ENCODE measurements around the gene UPK3BL1. TPM values are rescaled to one million over a fixed set of nuclear protein-coding genes. Genes with fewer than 3 reads are reported as not detected.
A peak's percentile ranks its signal among the peaks of the same experiment; 100 is the strongest.
"Not testable (repeated sequence)": the region's sequence is repeated elsewhere in the genome, so short reads cannot be mapped to it uniquely, and the experiment has no call there.

Gene UPK3BL1
- total RNA-seq, 1 experiment from 2014 or later: 20.9 TPM

- not testable (repeated sequence) for DNase-seq (ENCODE audit: low read depth)
Measured at GRCh38 chr7:102627271-102627904, 15.2 kb downstream of the UPK3BL1 start.

GRCh38 chr7:102618122-102618521, 24.5 kb downstream of the UPK3BL1 start:
- peak; percentile 2 for DNase-seq (ENCODE audit: low read depth)

- peak; percentile 44 for DNase-seq (ENCODE audit: low read depth)
Measured at GRCh38 chr7:102616507-102617125, 26.0 kb downstream of the UPK3BL1 start, which contains the start of gene RASA4. Gene RASA4 (minus strand): TSS chr7:102616756. CDS start chr7:102616689, 67 bp downstream.

GRCh38 chr7:102615930-102616329, 26.7 kb downstream of the UPK3BL1 start:
- not testable (repeated sequence) for DNase-seq (ENCODE audit: low read depth)

- not testable (repeated sequence) for DNase-seq (ENCODE audit: low read depth)
Measured at GRCh38 chr7:102614873-102615272, 27.7 kb downstream of the UPK3BL1 start.

- DNase-seq (ENCODE audit: low read depth): not testable (repeated sequence)
Measured at GRCh38 chr7:102614346-102614697, 28.3 kb downstream of the UPK3BL1 start.

- not testable (repeated sequence) for DNase-seq (ENCODE audit: low read depth)
Measured at GRCh38 chr7:102613575-102614345, 28.8 kb downstream of the UPK3BL1 start.

- peak; percentile 53 for DNase-seq (ENCODE audit: low read depth)
Measured at GRCh38 chr7:102611675-102612325, 30.8 kb downstream of the UPK3BL1 start.

- not testable (repeated sequence) for DNase-seq (ENCODE audit: low read depth)
Measured at GRCh38 chr7:102611013-102611674, 31.4 kb downstream of the UPK3BL1 start.

- not testable (repeated sequence) for DNase-seq (ENCODE audit: low read depth)
Measured at GRCh38 chr7:102610441-102610840, 32.1 kb downstream of the UPK3BL1 start.

- DNase-seq (ENCODE audit: low read depth): not testable (repeated sequence)
Measured at GRCh38 chr7:102609734-102610133, 32.9 kb downstream of the UPK3BL1 start.

- not testable (repeated sequence) for DNase-seq (ENCODE audit: low read depth)
Measured at GRCh38 chr7:102606848-102607247, 35.7 kb downstream of the UPK3BL1 start.

- not testable (repeated sequence) for DNase-seq (ENCODE audit: low read depth)
Measured at GRCh38 chr7:102604431-102605145, 38.0 kb downstream of the UPK3BL1 start.

- DNase-seq (ENCODE audit: low read depth): not testable (repeated sequence)
Measured at GRCh38 chr7:102602317-102602716, 40.3 kb downstream of the UPK3BL1 start.

- DNase-seq (ENCODE audit: low read depth): not testable (repeated sequence)
Measured at GRCh38 chr7:102599699-102600098, 42.9 kb downstream of the UPK3BL1 start.

- DNase-seq (ENCODE audit: low read depth): not testable (repeated sequence)
Measured at GRCh38 chr7:102596036-102596435, 46.6 kb downstream of the UPK3BL1 start.

- DNase-seq (ENCODE audit: low read depth): not testable (repeated sequence)
Measured at GRCh38 chr7:102593637-102594334, 48.8 kb downstream of the UPK3BL1 start.

GRCh38 chr7:102592477-102593019, 50.0 kb downstream of the UPK3BL1 start:
- not testable (repeated sequence) for DNase-seq (ENCODE audit: low read depth)

GRCh38 chr7:102589857-102590256, 52.7 kb downstream of the UPK3BL1 start:
- not testable (repeated sequence) for DNase-seq (ENCODE audit: low read depth)
